Stimulated activated effector memory CD8-positive, alpha-beta T cell treated with anti-CD3 and anti-CD28 coated beads, Interleukin-12 subunit alpha, Interleukin-12 subunit beta, amount 100 ng/mL, for 72 hours (primary cell): ENCODE results near the gene DYRK1A.

ENCODE experiments used
- ATAC-seq: fragments of 150-1000 bp; cut with Tn5 transposase; 2 replicates; pipeline ENCODE4 v1.10.0; 2021
- DNase-seq, 2 donors: peaks; one replicate each; pipeline ENCODE4 v3.0.0; 2021 to 2022; ENCODE audit warnings: low spot score in 2 of 2
- H3K27ac Mint-ChIP-seq: one replicate; pipeline ENCODE4 v1.8.0; 2022; ENCODE audit warnings: mild to moderate bottlenecking, mixed read lengths
- H3K36me3 Mint-ChIP-seq: one replicate; pipeline ENCODE4 v1.8.0; 2022; ENCODE audit warnings: mild to moderate bottlenecking, mixed read lengths
- H3K4me1 Mint-ChIP-seq: one replicate; pipeline ENCODE4 v1.8.0; 2022; ENCODE audit warnings: mixed read lengths
- H3K4me3 Mint-ChIP-seq: one replicate; pipeline ENCODE4 v1.8.0; 2022; ENCODE audit warnings: mild to moderate bottlenecking, mixed read lengths
- H3K9me3 Mint-ChIP-seq: one replicate; pipeline ENCODE4 v1.8.0; 2022; ENCODE audit warnings: mixed read lengths

DYRK1A gene

DNA sequence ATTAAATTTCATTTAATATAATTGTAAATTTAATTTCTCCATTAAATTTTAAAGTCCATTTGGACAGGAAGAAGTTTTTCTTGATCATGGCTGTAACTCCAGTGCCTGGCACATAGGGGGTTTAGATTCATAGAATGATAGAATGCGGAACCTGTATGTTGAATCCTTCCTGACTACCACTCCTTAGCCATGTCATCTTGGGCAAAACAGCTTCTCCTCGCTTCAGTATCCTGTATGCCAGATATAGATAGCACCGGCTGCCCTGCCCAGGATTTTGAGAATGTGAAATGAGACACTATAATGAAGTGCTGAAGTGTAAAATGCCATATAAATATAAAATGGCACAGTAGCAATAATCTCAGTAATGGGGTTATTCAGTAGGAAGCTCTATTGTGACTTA, 6.4 kb downstream of the DYRK1A start:
- peaks cover 23% of the 10 kb centered on the region for H3K36me3 Mint-ChIP-seq
- H3K27ac Mint-ChIP-seq, result no peak overlapping the region
- ATAC-seq, result no peak
- no peak for DNase-seq
- H3K4me1 Mint-ChIP-seq, result peaks cover 76% of the 10 kb centered on the region
- no peak overlapping the region for H3K4me3 Mint-ChIP-seq
- H3K9me3 Mint-ChIP-seq, result no peaks in the 10 kb centered on the region

DNA sequence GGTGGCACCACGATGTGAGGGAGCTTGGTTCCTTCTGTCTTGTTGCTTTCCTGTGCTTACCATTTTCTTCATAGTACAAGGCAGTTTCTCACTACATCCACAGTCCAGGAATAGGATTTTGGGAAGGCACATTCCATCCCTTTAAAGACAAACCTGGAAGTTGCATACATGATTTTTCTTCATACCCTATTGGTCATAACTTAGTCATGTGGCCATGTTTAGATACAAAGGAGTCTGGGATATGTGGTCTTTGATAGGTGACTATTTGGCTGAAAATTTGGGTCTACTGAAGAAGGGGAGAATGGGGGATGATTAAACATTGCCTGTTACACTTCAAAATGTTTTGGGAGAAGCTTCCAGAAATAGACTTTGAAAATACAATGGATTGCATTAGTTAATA, 7.0 kb downstream of the DYRK1A start:
- Mint-ChIP-seq H3K9me3 (no peaks in the 10 kb centered on the region), H3K4me3 (no peak overlapping the region), H3K36me3 (peaks cover 17% of the 10 kb centered on the region), H3K27ac (peak overlapping the region; percentile 53), H3K4me1 (peaks cover 78% of the 10 kb centered on the region)
- DNase-seq, result no peak
- ATAC-seq, result no peak

DNA sequence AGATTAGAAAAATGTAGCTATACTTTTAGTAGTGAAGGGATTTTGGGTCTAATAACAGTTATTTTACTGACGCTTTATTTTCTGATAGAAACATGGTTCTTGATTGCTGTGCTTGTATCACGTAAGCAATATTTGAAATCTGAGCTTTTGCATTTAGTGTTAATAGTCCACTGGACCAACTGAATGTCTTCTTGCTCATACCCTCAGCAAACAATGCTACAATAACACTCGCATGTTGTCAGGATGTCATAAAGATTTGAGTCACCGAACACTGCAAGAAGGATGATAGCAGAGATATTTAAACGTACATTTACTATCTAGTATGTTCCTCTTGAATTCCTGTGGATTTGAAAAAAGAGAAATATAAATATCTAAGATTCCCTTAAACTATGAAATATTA, 7.5 kb downstream of the DYRK1A start:
- H3K36me3 Mint-ChIP-seq, result peaks cover 12% of the 10 kb centered on the region
- DNase-seq, result no peak
- no peak overlapping the region for H3K4me3 Mint-ChIP-seq
- ATAC-seq, result no peak
- H3K27ac Mint-ChIP-seq, result peak overlapping the region; percentile 53
- H3K9me3 Mint-ChIP-seq, result no peaks in the 10 kb centered on the region
- H3K4me1 Mint-ChIP-seq, result peaks cover 78% of the 10 kb centered on the region

DNA sequence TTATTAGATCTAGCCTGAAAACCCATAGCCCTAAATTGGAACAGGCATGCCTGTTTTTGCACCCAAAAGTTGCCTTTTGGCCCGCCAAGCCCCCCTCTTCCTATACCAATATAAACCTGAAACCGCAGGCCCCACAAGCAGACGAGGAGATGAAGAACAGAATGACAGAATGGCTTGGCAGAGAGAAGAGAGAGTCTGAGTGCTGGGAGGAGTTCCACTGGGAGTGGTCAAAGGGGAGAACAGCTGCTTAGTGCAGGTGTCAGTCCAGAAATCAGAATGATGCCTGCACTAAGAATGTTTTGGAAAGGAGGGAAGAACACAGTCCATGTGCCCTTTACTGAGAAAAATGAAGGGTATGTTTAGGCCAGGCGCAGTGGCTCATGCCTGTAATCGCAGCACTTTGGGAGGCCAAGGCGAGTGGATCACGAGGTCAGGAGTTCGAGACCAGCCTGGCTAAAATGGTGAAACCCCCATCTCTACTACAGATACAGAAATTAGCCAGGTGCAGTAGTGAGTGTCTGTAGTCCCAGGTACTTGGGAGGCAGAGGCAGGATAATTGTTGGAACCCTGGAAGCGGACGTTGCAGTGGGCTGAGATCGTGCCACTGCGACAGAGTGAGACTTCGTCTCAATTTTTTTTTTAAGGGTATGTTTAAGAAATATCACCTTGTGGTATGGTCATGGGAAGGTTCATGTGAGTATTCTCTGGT, 9.4 kb downstream of the DYRK1A start:
- ATAC-seq (no peak), DNase-seq (no peak)
- Mint-ChIP-seq H3K4me1 (peaks cover 75% of the 10 kb centered on the region), H3K9me3 (no peaks in the 10 kb centered on the region), H3K4me3 (no peak overlapping the region), H3K36me3 (peaks cover 11% of the 10 kb centered on the region), H3K27ac (no peak overlapping the region)

DNA sequence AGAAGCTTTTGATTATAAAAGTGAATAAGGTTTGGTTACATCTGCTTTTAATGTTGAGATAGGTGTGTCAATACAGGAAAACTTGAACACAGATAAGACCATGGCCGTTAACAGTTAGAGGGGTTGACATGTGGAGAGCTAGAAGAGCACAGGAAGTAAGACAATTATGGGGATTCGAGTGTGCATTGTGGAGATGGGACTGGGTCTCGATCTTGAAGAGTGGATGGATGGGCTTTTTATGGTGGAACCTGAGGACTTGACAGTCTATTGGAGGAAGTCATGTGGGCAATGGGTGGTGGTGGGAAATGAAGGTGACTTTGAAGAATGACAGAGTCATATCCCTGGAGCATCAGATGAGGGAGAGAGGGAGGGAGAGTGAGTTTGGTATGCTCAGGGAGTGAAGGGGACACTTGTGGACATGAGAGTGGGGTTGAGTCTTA, 12.1 kb downstream of the DYRK1A start:
- H3K4me1 Mint-ChIP-seq, result peaks cover 73% of the 10 kb centered on the region
- H3K4me3 Mint-ChIP-seq, result peak overlapping the region; percentile 8
- DNase-seq (no peak), ATAC-seq (no peak)
- peak overlapping the region; percentile 69 for H3K27ac Mint-ChIP-seq
- peaks cover 3% of the 10 kb centered on the region for H3K9me3 Mint-ChIP-seq
- H3K36me3 Mint-ChIP-seq, result peaks cover 5% of the 10 kb centered on the region

DNA sequence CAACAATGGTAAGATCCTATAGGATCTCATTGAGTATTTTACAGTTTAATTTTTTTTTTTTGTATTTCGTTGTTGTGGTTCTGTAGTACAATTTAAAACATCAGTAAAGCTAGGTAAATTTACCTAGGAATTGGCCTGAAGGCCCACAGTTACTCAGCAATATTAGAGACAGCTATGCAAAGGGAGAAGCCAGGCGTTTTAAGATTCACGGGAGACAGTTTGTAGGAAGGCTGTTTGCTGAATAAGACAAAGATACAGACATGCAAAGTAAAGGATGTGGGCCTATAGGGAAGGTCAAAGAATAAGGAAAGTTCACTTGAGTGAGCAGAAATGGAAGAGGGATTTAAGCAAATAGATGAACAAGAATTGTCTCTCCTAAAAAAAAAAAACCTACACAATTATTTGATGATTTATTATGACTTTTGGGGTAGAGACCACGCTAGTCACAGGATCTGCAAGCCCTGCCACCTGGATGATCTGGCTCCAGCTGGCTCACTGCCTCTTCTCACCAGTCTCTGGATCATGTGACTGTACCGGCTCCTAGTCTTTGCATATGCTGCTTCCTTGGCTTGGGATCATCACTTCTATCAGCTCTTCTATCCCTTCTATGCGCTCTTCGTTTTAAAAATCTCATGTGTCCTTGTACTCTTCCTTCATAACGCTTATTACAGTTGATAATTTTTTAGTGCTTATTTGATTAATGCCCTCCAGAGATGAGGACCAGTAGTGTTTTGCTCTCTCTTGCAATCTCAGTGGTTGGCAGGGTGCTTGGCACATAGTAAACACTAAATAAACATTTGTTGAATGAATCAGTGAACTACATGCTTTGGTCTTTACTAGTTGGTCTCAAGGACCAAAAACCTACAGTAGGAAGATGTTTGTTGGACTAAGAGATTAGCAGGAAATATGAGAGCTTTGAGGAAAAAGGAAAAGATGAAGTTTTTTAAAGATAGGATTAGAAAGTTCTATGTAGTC, 14.1 kb downstream of the DYRK1A start:
- Mint-ChIP-seq H3K36me3 (peaks cover 5% of the 10 kb centered on the region), H3K27ac (no peak overlapping the region), H3K4me1 (peaks cover 79% of the 10 kb centered on the region), H3K9me3 (peaks cover 3% of the 10 kb centered on the region), H3K4me3 (no peak overlapping the region)
- no peak for ATAC-seq
- DNase-seq, result no peak

DNA sequence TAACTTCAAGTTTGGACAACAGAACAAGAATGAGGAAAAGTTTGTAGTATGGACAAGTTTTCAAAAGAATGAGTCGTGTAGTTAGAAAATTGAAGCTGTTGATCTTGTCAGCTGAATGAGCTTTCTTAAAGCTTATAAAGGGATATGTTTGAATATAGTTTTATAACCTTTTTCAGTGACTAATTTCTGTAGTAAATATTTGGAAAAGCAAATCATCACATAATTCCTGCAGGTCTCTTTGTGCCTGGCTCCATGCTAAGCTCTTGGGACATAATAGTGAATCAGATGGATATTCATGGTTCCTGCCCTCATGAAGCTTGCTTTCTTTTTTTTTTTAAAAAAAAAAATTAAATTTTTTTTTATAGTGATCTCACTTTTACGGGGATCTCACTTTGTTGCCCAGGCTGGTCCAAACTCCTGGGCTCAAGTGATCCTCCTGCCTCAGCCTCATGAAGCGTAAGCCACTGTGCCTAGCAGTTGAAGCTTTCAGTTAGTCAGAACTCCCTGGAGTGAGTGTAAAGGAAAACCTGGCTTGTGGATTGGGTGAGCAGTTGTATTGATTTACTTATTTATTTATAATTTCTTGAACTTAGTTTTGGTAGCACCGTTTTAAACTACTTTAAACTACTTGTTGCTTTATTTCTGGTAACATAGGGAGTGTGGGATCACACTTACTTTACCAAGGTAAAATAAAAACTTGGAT, 15.5 kb downstream of the DYRK1A start:
- no peak for ATAC-seq
- DNase-seq, result no peak
- Mint-ChIP-seq H3K27ac (no peak overlapping the region), H3K4me3 (no peak overlapping the region), H3K36me3 (peaks cover 5% of the 10 kb centered on the region), H3K9me3 (peaks cover 3% of the 10 kb centered on the region), H3K4me1 (peaks cover 81% of the 10 kb centered on the region)

DNA sequence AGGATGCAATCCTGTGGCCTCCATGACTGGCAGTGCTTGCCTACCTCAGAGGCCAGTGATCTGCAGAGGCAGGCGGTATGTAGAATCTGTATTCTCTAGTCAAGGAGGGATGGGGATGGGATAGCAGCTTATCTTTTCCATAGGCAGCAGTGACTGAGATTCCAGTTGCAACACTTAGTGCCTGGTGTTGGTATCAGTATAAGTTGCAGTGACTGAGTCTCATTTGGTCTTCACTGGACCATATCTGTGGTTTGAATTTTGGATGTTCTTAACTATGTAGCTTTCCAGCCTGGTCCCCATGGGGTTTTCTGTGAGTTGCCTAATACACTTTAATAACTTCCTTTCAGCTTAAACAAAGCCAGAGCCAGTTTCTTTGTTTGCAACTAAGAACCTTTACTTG, 16.5 kb downstream of the DYRK1A start:
- Mint-ChIP-seq H3K9me3 (peaks cover 3% of the 10 kb centered on the region), H3K4me3 (no peak overlapping the region), H3K27ac (no peak overlapping the region), H3K4me1 (peaks cover 85% of the 10 kb centered on the region), H3K36me3 (no peaks in the 10 kb centered on the region)
- ATAC-seq, result no peak
- no peak for DNase-seq

DNA sequence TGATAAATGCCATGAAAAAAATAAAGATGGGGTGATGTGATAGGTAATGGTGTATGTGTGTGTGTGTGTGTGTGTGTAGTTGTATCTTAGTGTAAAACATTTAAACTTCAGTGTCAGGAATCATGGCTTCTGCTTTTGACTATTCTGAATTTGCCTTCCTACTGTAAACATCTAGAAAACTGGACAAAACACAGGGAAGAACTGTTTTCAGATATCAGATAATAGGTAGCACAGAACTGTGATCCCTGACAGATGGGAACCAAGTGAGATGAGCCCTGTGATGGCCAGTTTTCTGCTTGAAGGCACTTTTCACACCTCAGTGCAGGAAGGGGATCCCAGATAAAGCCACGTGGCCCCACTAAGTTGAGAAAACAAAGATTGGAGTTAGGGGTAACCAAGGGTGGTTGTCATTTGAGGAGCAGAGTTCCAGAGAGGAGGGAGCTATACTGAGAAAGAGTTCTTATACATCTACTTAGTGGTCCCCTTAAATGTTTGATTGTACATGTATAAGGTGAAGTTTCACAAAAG, 17.3 kb downstream of the DYRK1A start:
- no peak for ATAC-seq
- no peaks in the 10 kb centered on the region for H3K36me3 Mint-ChIP-seq
- no peak for DNase-seq
- peaks cover 3% of the 10 kb centered on the region for H3K9me3 Mint-ChIP-seq
- no peak overlapping the region for H3K4me3 Mint-ChIP-seq
- peaks cover 80% of the 10 kb centered on the region for H3K4me1 Mint-ChIP-seq
- no peak overlapping the region for H3K27ac Mint-ChIP-seq

DNA sequence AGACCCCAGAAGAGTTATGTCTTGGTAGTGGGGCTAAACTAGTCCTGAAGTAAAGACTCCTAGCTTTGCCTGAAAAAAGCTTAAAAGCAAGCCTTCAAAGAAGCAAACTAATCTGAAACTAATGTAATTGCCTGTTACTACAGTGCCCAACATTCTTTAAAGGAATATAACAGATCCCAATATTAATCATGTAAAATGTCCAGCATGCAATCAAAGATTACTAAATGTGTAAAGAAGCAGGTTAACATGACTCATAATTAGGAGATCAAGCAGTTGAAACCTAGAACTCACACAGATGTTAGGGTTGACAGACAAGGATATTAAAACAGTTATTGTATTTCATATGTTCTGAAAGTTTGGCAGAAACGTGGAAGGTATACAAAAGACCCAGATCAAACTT, 17.8 kb downstream of the DYRK1A start:
- no peaks in the 10 kb centered on the region for H3K36me3 Mint-ChIP-seq
- no peak for ATAC-seq
- H3K4me3 Mint-ChIP-seq, result no peak overlapping the region
- H3K4me1 Mint-ChIP-seq, result peaks cover 77% of the 10 kb centered on the region
- no peak for DNase-seq
- H3K9me3 Mint-ChIP-seq, result peaks cover 3% of the 10 kb centered on the region
- H3K27ac Mint-ChIP-seq, result peak overlapping the region; percentile 7

DNA sequence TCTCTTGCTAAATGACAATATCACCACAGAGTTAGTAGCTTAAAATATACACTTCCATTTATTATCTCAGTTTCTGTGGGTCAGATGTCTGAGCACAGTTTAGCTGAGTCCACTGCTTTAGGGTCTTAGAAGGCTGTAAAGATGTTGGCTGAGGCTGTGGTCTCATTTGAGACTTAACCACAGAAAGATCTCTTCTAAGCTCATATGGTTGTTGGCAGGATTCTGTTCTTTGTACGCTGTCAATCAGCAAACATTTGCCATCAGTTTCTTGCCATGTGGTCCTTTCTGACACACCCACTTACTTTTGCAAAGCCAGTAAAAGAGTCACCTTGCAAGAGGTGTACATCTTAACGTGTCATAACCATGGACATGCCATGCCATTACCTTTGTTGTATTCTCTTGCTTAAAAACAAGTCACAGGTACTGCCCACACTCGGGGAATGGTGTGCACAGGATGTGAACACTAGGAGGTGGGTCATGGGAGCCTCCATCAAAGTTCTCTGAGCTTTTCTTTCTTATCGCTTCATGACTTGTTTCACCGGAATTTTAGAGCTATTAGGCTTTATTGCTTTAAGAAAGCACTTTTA, 18.7 kb downstream of the DYRK1A start:
- Mint-ChIP-seq H3K27ac (peak overlapping the region; percentile 7), H3K36me3 (no peaks in the 10 kb centered on the region), H3K4me3 (no peak overlapping the region), H3K9me3 (peaks cover 3% of the 10 kb centered on the region), H3K4me1 (peaks cover 80% of the 10 kb centered on the region)
- DNase-seq (no peak), ATAC-seq (peak; percentile 8)

DNA sequence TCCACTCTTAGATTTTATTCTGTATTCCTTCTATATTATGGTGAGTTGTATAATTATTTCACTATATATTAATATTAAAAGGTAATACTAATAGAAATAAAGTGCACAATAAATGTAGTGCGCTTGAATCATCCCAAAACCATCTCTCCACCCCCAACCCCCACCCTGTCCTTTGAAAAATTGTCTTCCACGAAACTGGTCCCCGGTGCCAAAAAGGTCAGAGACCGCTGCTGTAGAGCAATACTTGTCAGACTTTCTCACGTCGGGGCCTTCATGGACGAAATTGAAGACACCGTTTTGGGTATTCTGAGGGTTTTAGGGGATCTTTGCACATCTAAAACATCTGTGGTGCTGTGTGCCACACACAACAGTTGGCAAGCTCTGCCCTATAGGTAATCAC, 19.6 kb downstream of the DYRK1A start:
- DNase-seq (no peak), ATAC-seq (no peak)
- Mint-ChIP-seq H3K9me3 (peaks cover 3% of the 10 kb centered on the region), H3K4me3 (no peak overlapping the region), H3K36me3 (no peaks in the 10 kb centered on the region), H3K27ac (peak overlapping the region; percentile 33), H3K4me1 (peaks cover 80% of the 10 kb centered on the region)

DNA sequence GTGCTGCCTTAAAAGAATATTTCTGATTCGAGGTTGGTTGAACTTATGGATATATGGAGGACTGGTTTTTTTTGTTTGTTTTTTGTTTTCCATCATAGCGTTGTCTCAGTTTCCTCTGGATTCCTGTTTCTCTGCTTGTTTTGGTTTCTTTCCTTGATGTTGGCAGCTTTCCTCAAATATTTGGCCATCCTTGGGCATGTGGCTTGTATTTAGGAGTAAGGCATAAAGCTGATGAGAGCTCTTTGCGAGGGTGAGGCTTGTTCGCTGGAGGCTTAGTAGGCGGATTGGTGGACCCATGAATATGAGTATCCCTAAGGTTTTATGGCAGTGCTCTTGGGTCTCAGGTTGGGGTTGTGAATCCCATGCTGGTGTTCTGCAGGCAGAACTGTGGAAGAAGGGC, 22.9 kb downstream of the DYRK1A start:
- Mint-ChIP-seq H3K27ac (peak overlapping the region; percentile 63), H3K9me3 (no peaks in the 10 kb centered on the region), H3K4me1 (peaks cover 76% of the 10 kb centered on the region), H3K36me3 (no peaks in the 10 kb centered on the region), H3K4me3 (no peak overlapping the region)
- DNase-seq, result no peak
- ATAC-seq, result no peak

DNA sequence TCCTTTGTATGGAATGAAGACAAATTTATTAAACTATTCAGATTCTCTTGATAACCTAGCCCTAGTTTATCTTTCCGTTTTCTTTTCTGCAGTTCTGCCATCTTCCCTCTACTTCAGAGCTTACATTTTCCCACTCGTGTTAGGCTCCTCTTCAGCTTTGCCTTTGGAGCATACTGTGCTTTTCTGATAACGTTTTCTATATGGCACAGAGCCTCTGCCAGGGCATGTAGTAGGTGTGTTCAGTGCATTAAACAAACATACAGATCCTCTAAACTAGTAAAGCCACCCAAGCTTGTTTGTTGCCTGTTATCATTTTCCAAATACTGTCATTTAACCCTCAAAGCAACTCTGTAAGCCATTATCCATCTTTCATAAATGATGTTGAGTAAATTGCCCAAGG, 25.1 kb downstream of the DYRK1A start:
- Mint-ChIP-seq H3K9me3 (no peaks in the 10 kb centered on the region), H3K36me3 (no peaks in the 10 kb centered on the region), H3K27ac (no peak overlapping the region), H3K4me3 (no peak overlapping the region), H3K4me1 (peaks cover 76% of the 10 kb centered on the region)
- DNase-seq, result no peak
- ATAC-seq, result no peak

DNA sequence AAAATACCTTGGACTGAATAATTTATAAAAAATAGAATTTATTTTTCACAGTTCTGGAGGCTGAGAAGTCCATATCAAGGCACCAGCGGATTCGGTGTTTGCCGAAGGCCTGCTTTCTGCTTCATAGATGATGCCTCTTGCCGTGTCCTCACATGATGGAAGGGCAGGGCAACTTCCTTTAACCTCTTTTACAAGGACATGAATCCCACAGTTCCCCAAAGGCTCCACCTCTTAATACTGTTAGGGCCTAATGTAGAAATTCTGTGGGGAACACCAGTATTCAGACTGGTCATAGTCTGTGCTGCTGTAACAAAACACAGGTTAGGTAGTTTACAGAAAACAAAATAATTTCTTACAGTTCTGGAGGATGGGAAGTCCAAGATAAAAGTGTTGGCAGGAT, 25.9 kb downstream of the DYRK1A start:
- peaks cover 73% of the 10 kb centered on the region for H3K4me1 Mint-ChIP-seq
- no peaks in the 10 kb centered on the region for H3K9me3 Mint-ChIP-seq
- no peaks in the 10 kb centered on the region for H3K36me3 Mint-ChIP-seq
- ATAC-seq, result no peak
- H3K27ac Mint-ChIP-seq, result peak overlapping the region; percentile 33
- no peak overlapping the region for H3K4me3 Mint-ChIP-seq
- DNase-seq, result no peak
